HG03045 (cell line): ENCODE results near the gene CD300LF.

Experiments used
- ATAC-seq: cut with Tn5 transposase; IDR thresholded peaks from one replicate; pipeline ENCODE4 v1.9.1; 2021; ENCODE audit warnings: mild to moderate bottlenecking, moderate library complexity; ENCODE audit not compliant: unreplicated experiment

The CD300LF gene

GRCh38 chr17:74730491-74731346 lies 18.0 kb upstream of the CD300LF start:
- no peak for ATAC-seq

DNA sequence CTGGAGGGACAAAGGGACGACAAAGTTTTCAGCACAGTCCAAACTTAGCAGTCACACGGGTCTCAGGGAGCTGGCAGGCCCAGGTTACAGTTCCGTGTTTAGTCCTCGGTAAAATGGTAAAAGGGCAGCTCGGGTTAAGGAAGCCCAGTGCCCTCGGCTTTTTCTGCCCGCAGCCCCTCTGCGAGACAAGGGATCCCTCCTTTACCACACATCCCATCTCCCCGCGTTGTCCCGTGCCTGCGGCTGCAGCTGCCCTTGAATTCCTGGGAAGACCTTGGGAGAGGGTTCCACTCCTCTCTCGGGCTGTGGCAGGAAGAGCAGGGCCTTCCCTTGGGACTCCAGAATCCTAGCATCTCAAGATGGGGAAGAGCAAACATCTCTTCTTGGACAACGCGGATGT lies 17.1 kb upstream of the CD300LF start:
- ATAC-seq = no peak

DNA sequence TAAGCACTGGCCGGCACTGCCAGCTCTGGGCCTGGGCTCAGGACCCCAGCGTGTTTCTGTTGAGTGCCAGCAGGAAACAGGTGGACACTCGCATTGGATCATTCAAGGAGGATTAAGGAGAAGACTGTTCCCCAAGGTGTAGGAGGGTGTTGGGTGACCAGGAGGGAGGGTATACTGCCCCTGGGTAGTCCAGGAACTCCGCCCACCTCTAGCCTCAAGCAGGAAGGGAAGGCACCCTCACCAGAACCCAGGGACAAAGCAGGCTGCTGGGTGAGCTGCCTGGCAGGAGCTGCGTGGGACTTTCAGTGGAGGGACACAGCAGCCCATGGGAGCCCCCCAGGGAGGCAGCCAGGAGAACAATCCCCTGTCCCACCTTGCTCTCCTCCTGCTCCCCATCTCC lies 16.6 kb upstream of the CD300LF start:
- no peak for ATAC-seq

DNA sequence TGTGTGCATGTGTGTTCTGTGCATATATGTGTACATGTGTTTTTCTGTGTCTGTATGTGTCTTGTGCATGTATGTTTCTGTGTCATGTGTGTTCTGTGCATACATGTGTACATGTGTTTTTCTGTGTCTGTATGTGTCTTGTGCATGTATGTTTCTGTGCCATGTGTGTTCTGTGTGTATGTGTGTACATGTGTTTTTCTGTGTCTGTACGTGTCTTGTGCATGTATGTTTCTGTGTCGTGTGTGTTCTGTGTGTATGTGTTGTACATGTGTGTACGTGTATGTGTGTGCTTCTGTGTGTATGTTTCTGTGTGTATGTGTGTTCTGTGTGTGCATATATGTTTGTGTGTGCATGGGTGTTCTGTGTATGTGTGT lies 16.0 kb upstream of the CD300LF start:
- ATAC-seq = no peak

DNA sequence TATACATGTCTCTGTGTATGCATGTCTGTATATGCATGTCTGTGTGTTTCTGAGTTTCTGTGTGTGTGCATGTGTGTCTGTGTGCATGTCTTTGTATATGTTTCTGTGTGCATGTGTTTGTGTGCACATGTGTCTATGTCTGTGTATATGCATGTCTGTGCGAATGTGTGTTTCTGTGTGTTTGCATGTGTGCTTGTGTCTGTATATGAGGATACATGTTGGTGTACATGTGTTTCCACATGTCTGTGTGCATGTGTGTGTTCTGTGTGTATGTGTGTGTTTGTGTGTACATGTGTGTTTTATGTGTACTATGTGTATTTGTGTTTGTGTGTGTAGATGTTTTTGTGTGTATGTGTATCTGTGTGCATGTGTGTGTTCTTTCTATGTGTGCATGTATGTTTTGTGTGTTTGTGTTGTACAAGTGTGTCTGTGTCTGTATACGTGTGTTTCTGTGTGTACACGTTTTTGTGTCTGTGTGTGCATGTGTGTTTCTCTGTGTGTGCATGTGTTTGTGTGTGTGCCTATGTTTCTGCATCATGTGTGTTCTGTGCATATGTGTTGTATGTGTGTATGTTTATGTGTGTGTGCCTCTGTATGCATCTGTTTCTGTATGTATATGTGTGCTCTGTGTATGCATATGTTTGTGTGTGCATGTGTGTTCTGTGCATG lies 15.4 kb upstream of the CD300LF start:
- no peak for ATAC-seq

DNA sequence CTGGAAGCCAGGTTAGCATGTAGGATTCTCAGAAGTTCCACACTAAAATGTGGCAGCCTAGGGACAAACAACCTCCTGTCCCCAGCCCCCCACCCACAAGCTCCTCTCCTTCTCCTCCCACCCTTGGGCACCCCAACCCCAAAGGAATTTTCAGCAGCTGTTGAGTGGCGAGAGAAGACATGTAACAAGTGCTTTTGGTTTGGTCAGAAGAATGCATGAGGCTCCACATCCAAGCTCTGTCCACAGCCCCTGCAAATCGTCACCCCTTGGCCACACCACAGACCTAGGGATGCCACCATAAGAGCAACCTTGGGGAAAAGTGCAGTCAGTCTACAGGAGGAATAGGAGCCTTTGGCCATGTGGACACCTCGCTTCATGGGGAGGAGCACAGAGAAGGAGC lies 12.4 kb upstream of the CD300LF start:
- no peak for ATAC-seq

DNA sequence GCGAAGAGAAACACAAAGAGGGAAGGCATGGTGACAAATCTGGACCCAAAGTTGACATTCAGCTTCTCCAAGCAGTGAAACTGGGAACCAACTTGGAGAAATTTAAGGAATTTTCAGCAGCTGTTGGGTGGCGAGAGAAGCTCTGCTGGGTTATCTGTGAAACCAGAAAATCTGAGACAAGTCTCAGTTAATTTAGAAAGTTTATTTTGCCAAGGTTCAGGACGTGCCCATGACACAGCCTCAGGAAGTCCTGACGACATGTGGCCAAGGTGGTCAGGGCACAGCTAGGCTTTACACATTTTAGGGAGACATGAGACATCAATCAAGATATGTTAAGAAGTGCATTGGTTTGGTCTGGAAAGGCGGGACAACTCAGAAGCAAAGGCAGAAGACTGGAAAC lies 11.2 kb upstream of the CD300LF start:
- ATAC-seq = no peak

- ATAC-seq = no peak
These were observed 10.1 kb upstream of the CD300LF start for GRCh38 chr17:74722782-74723181.

DNA sequence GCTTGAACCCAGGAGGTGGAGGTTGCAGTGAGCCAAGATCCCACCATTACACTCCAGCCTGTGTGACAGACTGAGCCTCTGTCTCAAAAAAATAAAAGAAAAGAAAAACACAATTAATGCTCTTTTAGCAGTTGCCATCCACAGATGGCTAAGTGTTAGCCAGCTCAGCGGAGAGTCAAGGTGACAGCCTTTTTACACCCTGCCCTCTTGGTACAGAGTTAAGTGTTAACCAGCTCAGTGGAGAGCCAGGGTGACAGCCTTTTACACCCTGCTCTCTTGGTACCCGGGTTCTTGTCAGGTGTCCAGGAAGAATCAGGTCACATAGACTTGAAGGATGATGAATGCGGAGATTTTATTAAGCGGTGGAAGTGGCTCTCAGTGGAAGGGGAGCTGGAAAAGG lies 7.8 kb upstream of the CD300LF start:
- ATAC-seq = no peak

GRCh38 chr17:74715144-74715543 lies 2.4 kb upstream of the CD300LF start:
- no peak for ATAC-seq

- ATAC-seq = no peak
These were observed 540 bp upstream of the CD300LF start for GRCh38 chr17:74713171-74713755.

- ATAC-seq = no peak
These were observed 422 bp downstream of the CD300LF start for GRCh38 chr17:74712301-74712700.

- no peak for ATAC-seq
These were observed 1.5 kb downstream of the CD300LF start for GRCh38 chr17:74711058-74711824.

- no peak for ATAC-seq
These were observed 8.2 kb downstream of the CD300LF start for GRCh38 chr17:74704544-74704943.

GRCh38 chr17:74703311-74703710 lies 9.4 kb downstream of the CD300LF start:
- no peak for ATAC-seq

DNA sequence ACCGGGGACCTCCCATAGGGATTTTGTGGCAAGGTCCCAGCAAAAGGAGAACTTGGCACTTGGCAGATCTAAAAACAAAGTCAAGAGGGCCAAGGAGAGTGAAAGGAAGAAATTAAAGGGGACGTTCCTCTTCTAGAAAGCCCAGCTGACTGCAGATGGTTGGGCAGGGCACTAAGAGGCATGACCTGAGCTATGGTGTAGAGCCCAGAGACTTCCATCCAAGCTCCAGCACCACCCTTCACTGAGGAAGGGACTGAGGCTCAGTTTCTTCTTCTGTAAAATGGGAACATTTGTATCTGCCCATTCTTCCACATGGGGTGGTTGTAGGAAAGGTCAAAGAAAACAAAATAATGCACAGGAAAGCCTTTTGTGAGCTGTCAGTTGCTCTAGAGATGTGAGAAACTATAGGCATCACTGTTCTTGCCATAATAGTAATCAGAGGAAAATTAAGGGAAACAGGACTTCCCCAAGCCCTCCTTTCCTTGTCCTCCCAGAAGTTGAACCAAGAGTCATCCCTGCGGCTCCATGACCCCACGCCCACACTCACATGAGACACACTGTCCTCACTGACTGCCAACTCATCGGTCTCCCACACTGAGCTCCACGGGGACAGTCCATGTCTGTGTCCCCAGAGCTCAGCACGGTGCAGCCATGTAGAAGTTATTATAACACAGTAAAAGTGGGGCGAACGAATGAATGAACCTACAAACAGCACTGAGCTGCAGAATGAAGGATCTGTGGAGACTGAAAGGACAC lies 10.4 kb downstream of the CD300LF start:
- ATAC-seq = no peak

- ATAC-seq = no peak
These were observed 13.5 kb downstream of the CD300LF start for GRCh38 chr17:74699236-74699635.

- ATAC-seq = no peak
These were observed 14.7 kb downstream of the CD300LF start for GRCh38 chr17:74698069-74698468.

- ATAC-seq = no peak
These were observed 15.2 kb downstream of the CD300LF start for GRCh38 chr17:74697515-74697914.

DNA sequence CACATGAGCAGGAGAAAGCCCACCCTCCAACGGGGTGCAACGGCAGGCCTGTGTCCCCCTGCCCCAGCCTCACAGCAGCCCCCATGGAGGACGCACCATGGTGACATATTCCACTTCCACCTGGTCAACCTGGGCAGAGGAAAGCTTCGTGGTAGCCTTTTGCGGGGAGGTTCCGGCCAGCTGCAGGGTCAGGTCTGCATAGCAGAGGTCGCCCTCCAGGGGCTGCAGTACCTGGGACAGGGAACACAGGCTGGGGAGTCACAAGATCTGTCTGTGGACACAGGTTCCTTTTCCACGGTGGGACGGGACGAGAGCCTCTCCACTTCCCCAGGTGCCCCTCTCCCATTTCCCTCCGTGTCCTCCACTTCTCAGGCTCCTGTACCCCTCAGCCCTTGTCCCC lies 17.1 kb downstream of the CD300LF start:
- ATAC-seq = no peak

- ATAC-seq = no peak
These were observed 18.6 kb downstream of the CD300LF start for GRCh38 chr17:74694081-74694480.
